NCI-H524 treated with DMSO at 0.1 percent for 48 hours (cell line): ENCODE data around the gene SLC19A2.

Source experiments
- DNase-seq: peaks from one replicate; lab custom pipeline; 2025; lab: John Stamatoyannopoulos, UW

The SLC19A2 gene

DNA sequence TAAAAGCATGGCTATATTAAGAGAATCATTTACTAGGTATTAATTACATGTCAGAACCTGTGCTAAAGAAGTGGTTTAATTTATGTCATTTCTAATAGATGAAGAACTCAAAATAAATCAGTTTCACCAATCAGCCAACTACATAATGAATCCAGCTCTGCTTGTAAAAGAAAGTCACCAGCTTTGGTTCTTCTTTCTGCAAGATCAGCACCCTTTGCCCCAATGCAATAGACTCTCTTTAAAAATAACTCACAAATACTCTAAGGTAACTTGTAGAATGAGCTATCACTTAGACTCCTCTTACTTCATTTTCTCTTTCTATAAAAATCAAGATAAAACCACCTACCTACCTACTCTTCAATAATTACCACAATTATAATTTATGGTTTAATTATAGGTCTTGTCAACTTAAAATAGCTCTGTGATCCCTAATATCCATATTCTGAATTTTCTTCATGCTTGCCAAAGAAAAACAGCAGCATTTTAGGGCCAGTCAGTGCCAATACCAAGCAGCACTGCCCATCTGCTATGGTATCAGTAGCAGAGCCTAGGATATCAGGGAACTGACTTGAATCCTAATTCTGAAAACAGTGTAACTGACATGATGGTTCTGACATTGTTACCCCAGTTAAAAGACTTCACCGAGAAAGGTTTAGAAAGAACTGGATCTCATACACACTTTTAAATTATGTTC lies 11.3 kb downstream of the SLC19A2 start:
- no peak for DNase-seq

DNA sequence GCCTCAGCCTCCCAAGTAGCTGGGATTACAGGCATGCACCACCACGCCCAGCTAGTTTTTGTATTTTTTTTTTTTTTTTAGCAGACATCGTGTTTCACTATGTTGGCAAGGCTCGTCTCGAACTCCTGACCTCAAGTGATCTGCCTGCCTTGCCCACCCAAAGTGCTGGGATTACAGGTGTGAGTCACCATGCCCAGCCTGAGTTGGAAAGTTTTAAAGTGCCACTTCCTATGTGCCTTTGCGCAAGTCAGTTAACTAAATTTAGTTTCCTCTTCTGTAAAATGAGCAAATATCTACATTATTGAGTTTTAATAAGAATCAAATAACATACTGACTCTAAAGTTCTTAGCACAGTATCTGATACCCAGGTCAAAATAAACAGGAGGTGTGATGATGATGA lies 12.4 kb downstream of the SLC19A2 start:
- no peak for DNase-seq

DNA sequence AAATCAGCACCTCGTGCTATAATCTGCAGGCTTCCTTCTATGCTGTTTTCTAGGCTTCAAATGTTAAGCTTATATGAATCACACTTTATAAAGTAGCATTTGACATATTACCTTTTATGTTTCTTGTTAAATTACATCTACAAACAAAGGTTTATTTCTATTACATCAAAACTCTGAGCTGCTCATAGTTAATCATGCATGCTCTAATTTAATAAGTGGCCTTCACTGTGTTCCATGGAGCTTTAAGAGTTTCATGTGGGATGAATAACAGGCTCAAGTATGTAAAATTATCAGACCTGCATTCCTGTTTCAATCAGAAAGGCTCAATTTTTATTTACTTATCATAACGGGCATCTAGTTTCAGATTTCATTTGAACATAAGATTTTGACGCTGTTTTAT lies 13.0 kb downstream of the SLC19A2 start:
- DNase-seq, result no peak

DNA sequence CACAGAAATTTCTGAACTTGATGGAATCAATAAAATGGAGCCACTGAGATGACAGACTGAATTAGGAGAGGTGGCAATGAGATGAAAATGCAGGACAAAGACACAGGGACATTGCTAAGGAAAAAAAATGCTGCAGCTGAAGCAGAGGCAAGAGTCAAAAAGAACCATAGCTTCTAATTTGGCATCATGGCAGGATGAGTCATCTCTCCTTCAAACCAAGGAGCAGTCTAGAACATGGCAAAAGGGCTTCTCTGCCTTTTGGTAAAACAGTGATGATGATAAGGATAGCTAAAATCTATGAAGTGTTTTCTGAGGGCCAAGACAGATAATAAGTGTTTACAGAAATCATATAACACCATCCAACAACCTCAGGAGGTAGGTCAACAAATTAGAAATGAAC lies 16.8 kb downstream of the SLC19A2 start:
- DNase-seq, result no peak

DNA sequence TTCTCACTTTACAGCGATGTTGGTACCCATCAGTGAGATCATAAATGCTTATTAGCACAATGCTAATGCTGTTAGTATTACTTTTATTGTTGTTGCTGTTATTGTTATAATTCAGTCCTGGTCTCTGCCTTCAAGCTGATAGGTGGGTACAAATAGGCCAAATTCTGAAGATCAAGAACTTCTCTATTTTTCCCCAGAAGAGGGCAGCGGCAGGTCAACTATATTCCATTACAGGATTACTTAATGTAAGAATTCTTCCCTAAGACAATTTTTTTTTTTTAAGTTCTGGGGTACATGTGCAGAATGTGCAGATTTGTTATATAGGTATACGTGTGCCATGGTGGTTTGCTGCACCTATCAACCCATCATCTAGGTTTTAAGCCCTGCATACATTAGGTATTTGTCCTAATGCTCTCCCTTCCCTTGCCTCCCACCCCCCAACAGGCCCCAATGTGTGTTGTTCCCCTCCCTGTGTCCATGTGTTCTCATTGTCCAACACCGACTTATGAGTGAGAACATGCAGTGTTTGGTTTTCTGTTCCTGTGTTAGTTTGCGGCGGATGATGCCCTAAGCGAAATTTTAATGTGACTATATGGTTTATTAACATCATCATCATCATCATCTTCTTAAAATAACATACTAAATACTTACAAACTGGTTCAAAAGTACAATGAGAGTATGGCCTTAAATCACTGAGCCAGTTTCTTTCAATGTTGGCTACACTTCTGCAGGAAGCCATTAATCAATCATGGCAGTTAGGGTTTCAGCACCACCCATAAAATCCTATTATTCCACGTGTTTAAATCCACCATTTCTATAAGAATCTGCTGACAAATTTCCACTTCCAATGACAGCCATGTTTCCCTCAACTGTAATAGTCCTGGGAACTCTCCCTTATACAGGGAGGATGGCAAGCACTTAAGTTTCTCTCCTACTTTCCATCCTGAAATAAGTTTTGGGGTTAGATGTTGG lies 19.2 kb downstream of the SLC19A2 start:
- no peak for DNase-seq

DNA sequence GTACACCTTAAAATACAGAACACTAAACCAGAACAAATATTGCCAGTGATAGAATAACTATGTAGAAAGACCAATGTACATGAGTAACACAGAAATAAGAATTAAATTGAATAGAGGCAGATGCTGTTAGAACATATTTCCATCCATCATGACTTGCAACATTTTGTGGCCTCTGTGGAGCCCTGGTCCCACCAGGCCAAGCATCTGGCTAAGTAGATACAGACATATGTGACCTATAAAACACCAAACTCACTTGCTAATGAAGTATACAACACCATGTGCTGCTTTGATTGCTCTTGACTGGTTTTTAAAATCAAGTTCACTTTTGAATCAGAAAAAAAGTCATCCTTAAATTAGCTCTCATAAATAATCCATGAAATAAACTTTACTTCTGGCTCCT lies 20.5 kb downstream of the SLC19A2 start:
- peak; percentile 33 for DNase-seq

DNA sequence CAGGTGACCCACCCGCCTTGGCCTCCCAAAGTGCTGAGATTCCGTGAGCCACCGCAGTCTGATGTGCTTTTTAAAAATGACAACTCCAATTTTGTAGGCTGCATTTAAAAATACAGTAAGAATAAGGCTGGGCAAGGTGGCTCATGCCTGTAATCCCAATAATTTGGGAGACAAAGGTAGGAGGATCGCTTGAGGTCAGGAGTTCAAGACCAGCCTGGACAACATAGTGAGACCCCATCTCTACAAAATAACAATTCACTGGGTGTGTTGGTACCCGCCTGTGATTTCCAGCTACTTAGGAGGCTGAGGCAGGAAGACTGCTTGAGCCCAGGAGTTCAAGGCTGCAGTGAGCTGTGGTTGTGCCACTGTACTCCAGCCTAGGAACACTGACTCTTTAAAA lies 23.4 kb downstream of the SLC19A2 start:
- no peak for DNase-seq

DNA sequence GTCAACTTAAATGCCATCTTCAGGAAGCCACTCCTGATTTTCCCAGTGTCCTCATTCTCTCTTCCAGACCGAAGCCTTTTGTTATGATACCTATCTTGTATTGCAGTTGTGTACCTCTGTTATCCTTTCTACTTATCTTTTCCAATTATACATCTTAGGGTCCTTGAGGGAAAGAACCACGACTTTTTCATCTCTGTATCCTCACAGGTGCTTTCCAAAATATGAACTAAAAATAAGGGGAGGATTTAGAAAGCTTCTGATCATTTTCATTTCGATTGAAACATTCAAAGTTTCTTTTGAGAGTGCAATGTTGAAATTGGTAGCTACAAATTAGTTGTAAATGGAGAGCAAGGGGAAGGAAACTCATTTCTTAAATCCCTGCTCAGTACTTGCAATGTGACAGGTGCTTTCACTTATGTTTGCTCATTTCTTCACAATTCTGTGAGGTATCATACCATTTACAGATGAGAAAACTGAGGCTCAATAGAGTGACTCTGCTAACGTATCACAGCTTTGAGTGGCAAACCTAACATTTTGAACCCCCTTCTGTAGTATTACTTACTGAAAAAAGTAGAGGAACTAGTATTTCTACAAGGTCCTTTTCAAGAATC lies 24.2 kb downstream of the SLC19A2 start:
- DNase-seq, result no peak

DNA sequence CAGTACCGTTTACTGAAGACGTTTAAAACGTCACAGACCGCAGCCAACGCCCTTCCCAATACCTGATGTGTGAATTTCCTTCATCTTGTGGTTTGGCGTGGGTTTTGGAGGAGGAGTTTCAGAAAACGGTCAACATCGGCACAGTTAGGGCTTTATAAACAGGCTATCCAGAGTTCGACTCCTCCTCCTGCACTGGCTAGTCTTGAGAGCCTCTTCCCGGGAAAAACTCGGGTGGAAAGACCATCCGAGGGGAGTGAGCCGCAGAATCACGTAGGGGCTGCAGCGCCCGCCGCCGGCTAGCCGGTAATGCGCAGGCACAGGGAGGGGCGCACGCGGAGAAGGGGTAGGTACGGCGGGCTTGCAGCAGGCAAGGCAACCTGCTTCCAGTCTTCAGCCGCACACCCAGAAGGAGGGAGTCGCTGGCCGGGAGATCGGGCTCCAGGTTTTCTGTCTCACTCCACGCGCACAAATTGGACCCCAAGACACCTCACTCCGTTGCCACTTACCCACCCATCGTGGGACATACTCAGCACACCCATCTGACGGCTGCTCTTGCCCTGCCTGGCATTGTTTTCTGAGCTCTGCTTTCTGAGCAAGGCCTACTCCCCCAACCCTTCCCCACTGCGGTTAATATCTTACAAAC lies 25.4 kb downstream of the SLC19A2 start:
- DNase-seq, result no peak

DNA sequence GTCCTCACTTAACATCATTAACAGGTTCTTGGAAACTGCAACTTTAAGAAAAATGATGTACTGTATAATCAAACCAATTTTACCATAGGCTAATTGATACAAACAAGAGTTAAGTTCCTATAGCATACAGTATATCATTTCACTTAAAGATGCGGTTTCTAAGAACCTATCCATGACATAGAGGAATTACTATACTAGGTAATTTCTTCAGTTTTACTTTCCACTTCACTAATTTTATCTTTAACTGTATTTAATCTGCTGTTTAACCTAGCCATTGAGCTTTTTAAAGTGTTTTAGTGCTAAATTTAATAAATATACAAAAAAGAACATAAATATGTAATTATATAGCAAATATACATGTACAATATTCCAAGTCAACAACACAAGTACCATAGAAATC lies 28.3 kb downstream of the SLC19A2 start:
- no peak for DNase-seq

DNA sequence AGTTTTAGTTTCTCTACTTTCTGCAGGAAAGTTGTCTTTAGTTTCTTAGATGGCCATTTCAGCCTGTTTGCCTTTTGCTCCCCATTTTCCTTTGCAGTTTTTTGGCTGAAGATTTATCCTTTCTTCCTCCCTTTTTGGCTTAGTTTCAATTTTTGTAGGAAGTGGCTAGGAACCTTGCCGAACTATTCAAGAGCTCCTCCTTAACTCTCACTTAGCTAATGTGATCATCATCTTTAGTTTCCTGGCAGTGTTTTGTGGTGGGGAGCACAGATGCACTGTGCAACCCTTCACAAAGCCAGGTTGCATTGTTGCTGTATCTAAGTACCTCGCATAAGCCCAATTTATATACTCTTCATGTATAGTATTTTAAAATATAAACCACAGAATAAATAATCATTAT lies 29.7 kb downstream of the SLC19A2 start:
- DNase-seq, result no peak

DNA sequence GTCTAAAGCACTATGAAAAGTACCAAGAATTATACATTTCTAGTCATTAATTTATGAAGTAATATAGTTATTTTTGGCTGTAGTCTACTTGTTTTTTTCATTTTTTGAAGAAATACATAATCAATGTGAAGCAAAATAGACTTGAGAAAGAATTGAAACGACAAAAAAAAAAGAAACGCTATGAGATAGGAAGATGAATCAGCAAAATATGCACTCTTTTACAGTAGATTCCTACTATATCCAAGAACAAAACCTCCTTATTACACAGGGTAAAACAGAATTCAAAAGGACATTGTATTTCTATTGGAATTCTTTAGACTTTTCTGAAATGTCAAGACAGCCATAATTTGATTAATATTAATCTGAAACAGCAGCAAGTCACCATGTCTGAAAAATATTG lies 32.8 kb downstream of the SLC19A2 start:
- no peak for DNase-seq

DNA sequence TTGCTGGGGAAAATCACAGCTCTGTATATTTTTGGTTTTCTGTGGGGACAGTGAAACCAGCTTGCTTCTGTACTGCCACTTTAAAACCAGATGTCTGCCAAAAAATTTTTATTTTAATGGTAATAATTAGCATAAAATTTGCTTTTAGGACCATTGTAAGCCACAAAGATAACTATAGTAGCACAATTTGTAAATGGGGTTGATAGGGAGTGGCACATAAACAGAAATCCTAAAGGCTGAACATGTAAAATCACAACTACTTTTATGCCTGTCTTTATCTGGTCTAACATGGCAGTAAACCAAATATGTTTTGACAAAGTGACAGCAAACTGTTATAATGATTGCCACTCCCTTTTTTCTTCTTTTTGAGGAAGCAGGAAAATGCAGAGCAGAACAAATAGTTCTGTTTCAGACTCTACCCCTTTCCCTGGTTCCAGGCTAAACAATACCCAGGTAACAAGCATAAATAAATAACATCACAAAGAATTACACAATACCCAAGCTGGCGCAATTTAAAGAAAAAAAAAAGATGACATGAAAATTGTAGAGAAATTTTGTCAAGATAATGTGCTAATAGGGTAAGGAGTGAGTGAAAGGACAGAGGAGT lies 34.4 kb downstream of the SLC19A2 start:
- no peak for DNase-seq

DNA sequence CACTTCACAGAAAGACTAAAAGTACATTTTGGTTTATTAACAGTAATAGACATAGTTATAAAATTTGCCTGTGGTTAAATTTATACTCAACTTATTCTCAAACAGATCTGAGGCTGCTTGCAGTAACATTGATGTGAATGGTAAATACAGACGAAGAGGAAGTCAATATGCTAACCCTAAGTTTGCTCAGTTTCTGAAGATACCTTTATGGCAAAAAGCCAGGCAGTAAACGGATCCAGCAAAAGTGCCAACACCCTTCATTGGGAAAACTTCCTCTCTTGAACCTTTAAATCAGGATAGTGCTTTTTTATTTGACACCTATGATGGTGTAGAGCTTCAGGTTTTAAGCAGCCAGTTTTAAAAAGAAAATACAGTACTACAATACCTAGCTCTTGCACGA lies 41.8 kb downstream of the SLC19A2 start:
- DNase-seq, result no peak

DNA sequence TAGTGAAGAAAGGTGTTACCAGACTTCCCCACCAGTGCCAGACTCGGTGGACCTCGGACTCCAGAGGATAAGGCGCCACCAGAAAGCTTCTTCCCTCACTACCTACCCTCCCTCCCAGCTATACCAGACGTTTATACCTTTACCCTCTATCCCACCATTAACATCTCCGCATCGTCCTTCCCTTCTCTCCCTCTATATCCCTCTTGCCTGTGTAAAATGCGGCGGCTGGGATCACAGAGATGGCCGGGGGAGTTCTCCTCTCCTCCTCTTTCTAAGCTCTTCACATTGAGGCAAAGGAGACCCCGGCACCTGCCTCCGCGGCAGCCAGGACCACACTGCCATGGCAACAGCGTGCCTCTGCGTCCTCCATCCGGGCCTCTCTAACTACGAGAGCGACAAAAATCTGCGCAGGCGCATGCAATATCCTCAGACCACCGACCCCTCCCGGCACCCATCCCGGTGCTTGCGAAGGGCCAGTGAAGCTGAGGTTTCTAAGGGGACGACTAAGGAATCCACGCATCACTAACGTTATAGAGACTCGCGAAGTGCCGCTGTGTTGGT lies 58.6 kb downstream of the SLC19A2 start, which contains the start of gene CCDC181:
CCDC181 (minus strand) TSS at position 394 of the 561 bp plus-strand sequence. CDS start 2,547 bp downstream, outside the sequence.
- DNase-seq, result peak; percentile 82

DNA sequence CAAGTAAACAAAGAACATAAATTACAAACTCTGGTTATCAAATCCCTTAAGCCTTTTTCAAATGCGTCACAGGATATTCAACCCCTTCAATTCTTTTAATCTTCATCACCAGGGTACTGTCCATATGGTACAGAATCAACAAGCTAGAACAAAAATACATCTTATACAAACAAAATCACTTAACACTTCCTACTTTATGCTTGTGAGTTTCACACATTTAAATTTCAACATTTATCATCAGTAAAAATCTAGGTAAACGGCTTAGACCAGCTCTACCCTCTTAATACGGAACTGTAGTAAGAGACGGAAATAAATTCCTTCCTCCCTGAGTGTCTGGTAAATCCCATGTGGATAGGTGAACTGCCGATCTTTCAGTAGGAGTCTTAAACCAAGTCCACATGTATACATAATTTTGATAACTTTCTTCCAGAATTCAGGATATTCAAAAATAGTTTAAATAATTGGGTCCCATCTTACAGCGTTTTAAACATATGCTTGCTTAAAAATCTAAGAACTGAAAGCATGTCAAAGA lies 59.5 kb downstream of the SLC19A2 start:
- peak; percentile 79 for DNase-seq

DNA sequence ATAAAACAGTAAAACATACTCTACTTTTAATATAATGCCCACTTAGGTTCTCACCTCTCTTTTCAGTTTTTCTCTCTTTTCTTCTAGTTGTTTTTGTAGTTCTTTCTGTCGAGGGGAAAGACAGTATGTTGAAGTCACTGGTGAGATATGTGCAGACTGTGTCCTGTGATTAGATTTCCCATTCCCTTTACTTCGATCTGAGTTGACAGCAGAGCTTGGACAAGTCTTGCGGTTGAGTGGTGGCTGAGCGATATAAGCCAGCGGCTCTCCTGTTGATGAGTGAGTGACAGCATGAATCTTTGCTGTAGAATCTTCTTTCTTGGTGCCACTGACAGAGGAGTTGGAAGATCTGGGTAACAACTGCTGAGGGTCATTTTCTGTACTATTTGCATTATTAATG lies 64.4 kb downstream of the SLC19A2 start:
- no peak for DNase-seq

DNA sequence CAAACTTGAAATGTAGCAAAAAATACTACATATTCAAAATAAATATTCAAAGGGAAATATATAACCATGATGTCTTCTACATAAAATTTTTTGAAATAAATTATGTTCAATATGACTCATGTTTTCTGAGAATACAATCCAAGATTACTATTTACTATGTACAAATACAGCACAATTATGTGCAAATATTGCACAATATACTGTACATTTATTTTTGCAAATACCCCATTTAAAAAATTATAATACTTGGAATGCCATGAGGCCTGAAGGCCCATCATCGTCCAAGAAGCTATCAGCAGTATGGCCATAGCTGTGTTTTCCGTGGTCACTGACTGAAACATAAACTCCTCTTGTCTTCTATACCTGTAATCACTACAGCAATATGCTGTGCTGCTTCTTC lies 70.8 kb downstream of the SLC19A2 start:
- DNase-seq, result no peak
